ENCODE measurements around the gene IPMK. TPM values are rescaled to one million over a fixed set of nuclear protein-coding genes. Genes with fewer than 3 reads are reported as not detected.
A peak's percentile ranks its signal among the peaks of the same experiment; 100 is the strongest.

The IPMK gene
- total and polyA plus RNA-seq, 2 experiments from 2014 or later: 3.6 to 6.6 TPM

DNA sequence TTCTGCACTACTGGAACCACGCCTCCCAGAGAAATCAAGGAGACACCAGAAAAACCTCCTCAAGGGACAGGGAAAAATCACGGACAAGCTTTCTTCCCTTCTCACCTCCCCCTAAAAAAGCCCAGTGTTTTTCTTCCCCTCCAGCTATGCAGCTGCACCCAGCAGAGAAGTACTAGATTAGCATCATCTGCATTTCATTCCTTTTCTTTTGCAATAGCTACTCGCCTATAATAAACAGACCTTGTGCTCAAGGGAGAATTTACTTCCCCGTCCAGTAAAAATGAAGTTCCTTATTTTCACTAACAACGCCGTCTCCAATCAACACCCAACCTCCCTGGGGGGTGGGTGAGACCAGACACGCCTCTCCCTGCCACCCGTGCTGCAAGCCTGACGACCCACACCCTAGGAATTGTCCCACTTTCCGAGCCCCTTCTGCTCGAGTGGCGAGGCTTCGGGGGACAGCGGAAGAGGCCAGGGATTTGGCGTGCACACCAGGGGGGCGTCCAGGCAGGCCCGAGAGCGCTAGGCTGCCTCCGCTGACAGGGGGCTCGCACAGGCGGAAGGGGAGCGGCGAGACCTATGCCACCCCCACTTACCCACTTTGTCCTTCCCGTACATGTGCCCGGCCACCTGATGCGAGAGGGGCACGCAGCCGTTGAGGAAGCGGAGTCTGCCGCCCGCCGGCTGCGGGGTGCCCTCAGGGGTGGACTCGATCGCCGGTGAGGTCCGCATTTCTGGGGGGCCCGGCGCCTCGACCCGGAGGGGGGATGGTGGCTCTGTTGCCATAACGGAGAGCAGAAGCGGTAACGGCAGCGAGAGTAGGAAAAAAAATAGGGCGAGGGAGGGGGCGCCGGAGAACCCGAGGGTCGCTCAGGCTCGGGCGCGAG is 625 bp downstream of the IPMK start:
- peak overlapping the region; percentile 87 for H3K27ac ChIP-seq
- H3F3A ChIP-seq (ENCODE audit: insufficient read depth): peaks cover 32% of the 10 kb centered on the region
- no peaks in the 10 kb centered on the region for H3K9me2 ChIP-seq (ENCODE audit: insufficient read depth)
- peaks cover 18% of the 10 kb centered on the region; the same call in 1 of the 2 replicates for H3K4me1 ChIP-seq (ENCODE audit: insufficient read depth)
- H3K27me3 ChIP-seq (replicated peaks; ENCODE audit: insufficient read depth): no peaks in the 10 kb centered on the region
- peaks cover 61% of the 10 kb centered on the region for H3K79me2 ChIP-seq (ENCODE audit: insufficient read depth)
- WGBS, 2 experiments (ENCODE audit: low coverage in 1 of 2, low lambda C conversion rate in 2 of 2, missing lambda C conversion rate in 2 of 2): 1% methylated on average over 20 to 53 of the region's 53 CpGs
- peak overlapping the region; percentile 96 for H2AFZ ChIP-seq
- no peaks in the 10 kb centered on the region for H4K20me1 ChIP-seq (ENCODE audit: insufficient read depth)
- H3K4me3 ChIP-seq: peak overlapping the region; percentile 84
- in situ Hi-C loops (cut with MboI): no loop called here
- peak; percentile 70 for DNase-seq
- H3K9ac ChIP-seq: peak overlapping the region; percentile 88
- peak overlapping the region; percentile 99 for H3K4me2 ChIP-seq (ENCODE audit: unreplicated experiment)
- H3K9me3 ChIP-seq (ENCODE audit: low read depth): no peaks in the 10 kb centered on the region
- TF ChIP-seq EZH2 (IDR thresholded peaks at IDR 0.05; ENCODE audit: insufficient read depth, poor library complexity, severe bottlenecking) (no peak), EZH2phosphoT487 (IDR thresholded peaks at IDR 0.05; ENCODE audit: insufficient read depth, low read depth) (no peak)
- no peaks in the 10 kb centered on the region for H3K36me3 ChIP-seq (ENCODE audit: low read depth)

DNA sequence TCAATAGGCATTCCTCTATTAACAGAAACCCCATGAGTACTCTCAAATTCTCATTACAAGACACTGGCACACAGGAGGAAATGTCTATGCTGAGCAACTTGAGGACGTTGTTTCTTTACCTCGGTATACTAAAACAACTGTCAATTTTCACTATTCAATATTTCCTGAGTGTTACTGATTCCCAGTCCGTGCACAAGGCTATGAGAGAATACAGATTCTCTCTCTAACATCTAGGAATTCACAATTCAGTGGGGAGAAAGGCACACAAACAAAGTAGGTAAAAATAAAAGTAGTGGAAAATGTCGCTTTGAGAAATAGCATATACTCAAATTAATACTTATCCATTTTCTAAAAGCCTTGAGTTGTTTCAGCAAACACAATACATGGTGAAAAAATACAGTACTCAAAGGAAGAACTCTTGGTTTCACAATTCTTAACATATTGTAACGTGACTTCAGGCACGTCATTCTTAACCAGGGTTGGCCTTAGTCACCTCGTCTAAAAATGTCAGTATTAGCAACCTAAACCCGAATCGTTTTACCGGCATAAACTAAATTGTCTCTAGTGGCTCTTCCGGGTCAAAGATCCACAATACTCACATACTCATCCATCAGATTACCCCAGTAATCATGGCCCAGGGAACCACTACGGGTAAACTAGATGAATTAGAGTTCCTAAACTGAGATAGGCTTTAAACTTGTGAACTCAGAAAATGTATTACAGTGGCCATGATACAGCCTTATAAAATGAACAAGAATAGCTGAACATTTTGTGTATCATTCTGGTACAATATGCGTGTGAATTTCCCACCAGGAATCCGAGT is 1.5 kb downstream of the IPMK start:
- H2AFZ ChIP-seq: peak overlapping the region; percentile 96
- WGBS, 2 experiments (ENCODE audit: low coverage in 1 of 2, low lambda C conversion rate in 2 of 2, missing lambda C conversion rate in 2 of 2): 4% methylated on average over 14 of the region's 14 CpGs
- H3K9ac ChIP-seq: peak overlapping the region; percentile 88
- H3K4me3 ChIP-seq: peak overlapping the region; percentile 84
- H3K9me3 ChIP-seq (ENCODE audit: low read depth): no peaks in the 10 kb centered on the region
- H3K4me1 ChIP-seq (ENCODE audit: insufficient read depth): peaks cover 18% of the 10 kb centered on the region; the same call in 1 of the 2 replicates
- H3K27ac ChIP-seq: peak overlapping the region; percentile 87
- H3K9me2 ChIP-seq (ENCODE audit: insufficient read depth): no peaks in the 10 kb centered on the region
- no peaks in the 10 kb centered on the region for H4K20me1 ChIP-seq (ENCODE audit: insufficient read depth)
- no peaks in the 10 kb centered on the region for H3K27me3 ChIP-seq (replicated peaks; ENCODE audit: insufficient read depth)
- H3K4me2 ChIP-seq (ENCODE audit: unreplicated experiment): peak overlapping the region; percentile 99
- DNase-seq: peak; percentile 89
- TF ChIP-seq EZH2phosphoT487 (IDR thresholded peaks at IDR 0.05; ENCODE audit: insufficient read depth, low read depth): no peak
- TF ChIP-seq EZH2 (IDR thresholded peaks at IDR 0.05; ENCODE audit: insufficient read depth, poor library complexity, severe bottlenecking): no peak
- peaks cover 32% of the 10 kb centered on the region for H3F3A ChIP-seq (ENCODE audit: insufficient read depth)
- peaks cover 61% of the 10 kb centered on the region for H3K79me2 ChIP-seq (ENCODE audit: insufficient read depth)
- in situ Hi-C loops (cut with MboI): no loop called here
- no peaks in the 10 kb centered on the region for H3K36me3 ChIP-seq (ENCODE audit: low read depth)

DNA sequence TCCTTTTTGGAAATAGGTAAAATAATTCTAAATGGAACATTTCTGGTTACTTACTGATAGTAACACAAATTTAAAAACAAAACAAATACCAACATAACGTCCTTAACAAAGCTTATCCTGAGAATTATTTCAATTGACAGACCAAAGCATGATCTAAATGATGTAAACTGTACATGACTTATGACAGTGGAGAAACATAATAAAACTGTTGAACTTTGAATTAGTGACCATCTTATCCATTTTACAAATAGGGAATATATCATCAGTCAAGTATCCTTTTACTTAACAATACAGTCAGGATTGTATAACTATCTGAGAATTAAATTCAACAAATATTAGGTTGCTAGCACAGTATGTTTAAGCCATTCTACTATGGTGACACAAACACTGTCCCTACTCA is 2.4 kb downstream of the IPMK start:
- H3F3A ChIP-seq (ENCODE audit: insufficient read depth): peaks cover 31% of the 10 kb centered on the region
- 91 to 95% methylated on average over 1 of the region's 1 CpG for WGBS, 2 experiments (ENCODE audit: low coverage in 1 of 2, low lambda C conversion rate in 2 of 2, missing lambda C conversion rate in 2 of 2)
- H3K9ac ChIP-seq: peak overlapping the region; percentile 88; the same call in 1 of the 2 replicates
- H3K4me3 ChIP-seq: peak overlapping the region; percentile 84
- no peak overlapping the region for H2AFZ ChIP-seq
- H4K20me1 ChIP-seq (ENCODE audit: insufficient read depth): no peaks in the 10 kb centered on the region
- H3K4me2 ChIP-seq (ENCODE audit: unreplicated experiment): peak overlapping the region; percentile 99
- no peak overlapping the region for H3K27ac ChIP-seq
- H3K79me2 ChIP-seq (ENCODE audit: insufficient read depth): peaks cover 63% of the 10 kb centered on the region
- H3K9me3 ChIP-seq (ENCODE audit: low read depth): no peaks in the 10 kb centered on the region
- H3K36me3 ChIP-seq (ENCODE audit: low read depth): no peaks in the 10 kb centered on the region
- H3K4me1 ChIP-seq (ENCODE audit: insufficient read depth): peaks cover 16% of the 10 kb centered on the region; the same call in 1 of the 2 replicates
- TF ChIP-seq EZH2phosphoT487 (IDR thresholded peaks at IDR 0.05; ENCODE audit: insufficient read depth, low read depth) (no peak), EZH2 (IDR thresholded peaks at IDR 0.05; ENCODE audit: insufficient read depth, poor library complexity, severe bottlenecking) (no peak)
- in situ Hi-C loops (cut with MboI): no loop called here
- H3K27me3 ChIP-seq (replicated peaks; ENCODE audit: insufficient read depth): no peaks in the 10 kb centered on the region
- no peaks in the 10 kb centered on the region for H3K9me2 ChIP-seq (ENCODE audit: insufficient read depth)
- no peak for DNase-seq

DNA sequence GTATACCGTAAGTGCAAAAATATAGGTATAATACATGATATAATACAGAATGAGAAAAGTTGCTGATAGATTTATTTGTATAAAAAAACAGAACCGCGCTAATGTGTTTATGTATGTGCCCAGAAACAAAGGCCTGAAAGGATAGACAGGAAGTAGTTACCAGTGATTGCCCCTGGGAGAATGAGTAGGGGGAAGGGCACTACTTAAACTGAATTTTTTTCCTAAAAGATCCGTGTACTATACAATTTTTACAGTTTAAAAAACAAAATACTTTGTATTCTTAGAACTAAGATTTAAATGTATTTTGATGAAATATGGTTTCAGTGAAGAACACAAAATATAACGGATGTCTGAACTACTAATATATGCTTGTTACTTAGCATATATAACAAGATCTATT is 2.9 kb downstream of the IPMK start:
- WGBS, 2 experiments (ENCODE audit: low coverage in 1 of 2, low lambda C conversion rate in 2 of 2, missing lambda C conversion rate in 2 of 2): 98 to 99% methylated on average over 5 of the region's 5 CpGs

More for the DNA sequence above, 2.9 kb downstream of the IPMK start:
- TF ChIP-seq EZH2 (IDR thresholded peaks at IDR 0.05; ENCODE audit: insufficient read depth, poor library complexity, severe bottlenecking) (no peak), EZH2phosphoT487 (IDR thresholded peaks at IDR 0.05; ENCODE audit: insufficient read depth, low read depth) (no peak)
- no peaks in the 10 kb centered on the region for H3K9me2 ChIP-seq (ENCODE audit: insufficient read depth)
- no peak for DNase-seq
- H3K4me2 ChIP-seq (ENCODE audit: unreplicated experiment): peak overlapping the region; percentile 99
- H4K20me1 ChIP-seq (ENCODE audit: insufficient read depth): no peaks in the 10 kb centered on the region
- no peak overlapping the region for H3K4me3 ChIP-seq
- no peak overlapping the region for H3K9ac ChIP-seq
- H3K27me3 ChIP-seq (replicated peaks; ENCODE audit: insufficient read depth): no peaks in the 10 kb centered on the region
- H3K79me2 ChIP-seq (ENCODE audit: insufficient read depth): peaks cover 63% of the 10 kb centered on the region
- no peak overlapping the region for H2AFZ ChIP-seq
- no peak overlapping the region for H3K27ac ChIP-seq
- in situ Hi-C loops (cut with MboI): no loop called here
- H3K9me3 ChIP-seq (ENCODE audit: low read depth): no peaks in the 10 kb centered on the region
- peaks cover 11% of the 10 kb centered on the region; the same call in 1 of the 2 replicates for H3K4me1 ChIP-seq (ENCODE audit: insufficient read depth)
- H3F3A ChIP-seq (ENCODE audit: insufficient read depth): peaks cover 26% of the 10 kb centered on the region
- no peaks in the 10 kb centered on the region for H3K36me3 ChIP-seq (ENCODE audit: low read depth)
